Naive thymus-derived CD4-positive, alpha-beta T cell (primary cell): Measurements from ENCODE around the gene NABP2. TPM values are rescaled to one million over a fixed set of nuclear protein-coding genes. Genes with fewer than 3 reads are reported as not detected.

Experiments used
- ATAC-seq: fragments of 150-1000 bp; cut with Tn5 transposase; 2 replicates; pipeline ENCODE4 v1.10.0; 2021; ENCODE audit warnings: mild to moderate bottlenecking, moderate library complexity
- CTCF ChIA-PET: fragments of 350-600 bp; sonication (Branson Sonifier 250); formaldehyde crosslinking; loops from one replicate; lab custom pipeline; 2021; ENCODE audit warnings: antibody characterized with exemption; lab: Charles Lee
- POLR2A ChIA-PET: fragments of 350-600 bp; sonication (Branson Sonifier 250); formaldehyde crosslinking; loops from one replicate; lab custom pipeline; 2021; ENCODE audit warnings: antibody characterized with exemption, inconsistent platforms; lab: Charles Lee
- DNase-seq, 9 donors: peaks; one replicate each; pipeline versions ENCODE4 v3.0.0 to v3.0.0-alpha.2; 2020 to 2022; ENCODE audit warnings: mixed read lengths in 1 of 9
- H3K27ac ChIP-seq: one replicate; pipeline ENCODE4 v1.7.0; 2013; ENCODE audit warnings: mild to moderate bottlenecking, low read depth, low read length, moderate library complexity
- H3K27me3 ChIP-seq, 2 donors: one replicate each; pipeline ENCODE4 v1.7.0; 2013; ENCODE audit warnings: low read length in 2 of 2, mild to moderate bottlenecking in 2 of 2, moderate library complexity in 2 of 2; ENCODE audit not compliant: control insufficient read depth in 2 of 2, insufficient read depth in 2 of 2
- H3K36me3 ChIP-seq, 3 experiments: 1 replicate in 2 of 3; 2 replicates in 1 of 3; pipeline ENCODE4 v1.7.0; 2013; ENCODE audit warnings: low read length in 3 of 3, mild to moderate bottlenecking in 3 of 3, moderate library complexity in 1 of 3; ENCODE audit not compliant: insufficient read depth in 3 of 3, control insufficient read depth in 2 of 3
- H3K4me1 ChIP-seq, 2 donors: one replicate each; pipeline ENCODE4 v1.7.0; 2013; ENCODE audit warnings: low read length in 2 of 2, mild to moderate bottlenecking in 2 of 2, moderate library complexity in 1 of 2; ENCODE audit not compliant: control insufficient read depth in 2 of 2, insufficient read depth in 2 of 2
- H3K4me3 ChIP-seq: 2 replicates; pipeline ENCODE4 v1.7.0; 2013; ENCODE audit warnings: mild to moderate bottlenecking, low read length
- H3K9me3 ChIP-seq, 3 experiments: 1 replicate in 2 of 3; 2 replicates in 1 of 3; pipeline ENCODE4 v1.7.0; 2013; ENCODE audit warnings: low read length in 3 of 3; ENCODE audit not compliant: control insufficient read depth in 2 of 3
- H3K27ac Mint-ChIP-seq, 9 donors: one replicate each; pipeline ENCODE4 v1.8.0; 2020 to 2022; ENCODE audit warnings: mixed read lengths in 9 of 9, mild to moderate bottlenecking in 8 of 9, moderate library complexity in 5 of 9, inconsistent platforms in 2 of 9
- H3K27me3 Mint-ChIP-seq, 5 donors: one replicate each; pipeline ENCODE4 v1.8.0; 2021 to 2022; ENCODE audit warnings: mixed read lengths in 5 of 5, mild to moderate bottlenecking in 1 of 5
- H3K36me3 Mint-ChIP-seq, 5 donors: one replicate each; pipeline ENCODE4 v1.8.0; 2020 to 2022; ENCODE audit warnings: mixed read lengths in 5 of 5, mild to moderate bottlenecking in 3 of 5, inconsistent platforms in 1 of 5
- H3K4me1 Mint-ChIP-seq, 7 donors: one replicate each; pipeline ENCODE4 v1.8.0; 2020 to 2022; ENCODE audit warnings: mixed read lengths in 7 of 7, mild to moderate bottlenecking in 3 of 7, inconsistent platforms in 1 of 7
- H3K4me3 Mint-ChIP-seq, 10 donors: one replicate each; pipeline ENCODE4 v1.8.0; 2020 to 2022; ENCODE audit warnings: mild to moderate bottlenecking in 10 of 10, mixed read lengths in 10 of 10, moderate library complexity in 6 of 10, inconsistent platforms in 2 of 10
- H3K9me3 Mint-ChIP-seq, 11 donors: one replicate each; pipeline ENCODE4 v1.8.0; 2020 to 2022; ENCODE audit warnings: mixed read lengths in 11 of 11, mild to moderate bottlenecking in 4 of 11, inconsistent platforms in 1 of 11, moderate library complexity in 1 of 11
- intact Hi-C, 2 donors: fragments of 100-400 bp; cut with micrococcal nuclease; formaldehyde crosslinking; loops; one replicate each; pipeline ENCODE4 v1.15.1; 2023
- polyA plus RNA-seq, 2 donors: library from polyadenylated mRNA; unstranded; fragments of 300-500 nt; fragmentation: Illumina TruSeq; gene quantifications; one replicate each; pipeline ENCODE4 v1.2.3, GENCODE V29; 2021
- total RNA-seq, 6 experiments: library from RNA in 5 of 6; stranded (reverse) in 5 of 6; gene quantifications; 1 replicate in 5 of 6; 2 replicates in 1 of 6; pipeline ENCODE4 v1.2.3 and lab custom pipeline; 2021 to 2026

Gene NABP2
- total and polyA plus RNA-seq, 7 experiments from 2014 or later: 1.0 to 61.2 (median 9.8) TPM

- H3K27ac ChIP-seq: no peak overlapping the region
- no peak overlapping the region for H3K4me3 ChIP-seq
- peaks cover 6 to 29% (median 14%) of the 10 kb centered on the region in 5 donors for H3K36me3 Mint-ChIP-seq
- DNase-seq: no peak
- H3K9me3 Mint-ChIP-seq: no peaks in the 10 kb centered on the region
- no peaks in the 10 kb centered on the region for H3K27me3 ChIP-seq
- peaks cover 11 to 55% (median 13%) of the 10 kb centered on the region in 3 experiments for H3K36me3 ChIP-seq
- peak overlapping the region in 2 of 9 donors; percentile 63 to 84 for H3K27ac Mint-ChIP-seq
- no peak overlapping the region for H3K4me3 Mint-ChIP-seq
- H3K9me3 ChIP-seq: no peaks in the 10 kb centered on the region
- ATAC-seq: peak; percentile 50
- CTCF ChIA-PET: interaction anchor here (1.0 to 5.1 kb wide), 3 partner anchors 16 to 82 kb away, joined by 3 to 18 read pairs (median 3); partner anchors contain the start of gene RNF41
- POLR2A ChIA-PET: interaction anchor here (0.7 to 6.0 kb wide), 4 partner anchors 13 to 72 kb away, joined by 3 to 40 read pairs (median 3); partner anchors contain the start of genes RNF41 and SMARCC2
- H3K27me3 Mint-ChIP-seq: no peaks in the 10 kb centered on the region
- peaks cover 0 to 9% (median 6%) of the 10 kb centered on the region in 7 donors for H3K4me1 Mint-ChIP-seq
- H3K4me1 ChIP-seq: no peaks in the 10 kb centered on the region
- intact Hi-C loops: loop anchor here (5.0 kb wide), 2 partner anchors 52 to 257 kb away; partner anchors contain the start of gene ANKRD52 (in 1 of the 2)
These were observed 18.7 kb upstream of the NABP2 start for GRCh38 chr12:56205445-56205844.

- Histone ChIP-seq H3K4me3 (no peak overlapping the region), H3K4me1 (no peaks in the 10 kb centered on the region), H3K27me3 (no peaks in the 10 kb centered on the region), H3K36me3 (peaks cover 12 to 61% (median 13%) of the 10 kb centered on the region in 3 experiments), H3K9me3 (no peaks in the 10 kb centered on the region), H3K27ac (no peak overlapping the region)
- peaks cover 6 to 34% (median 18%) of the 10 kb centered on the region in 5 donors for H3K36me3 Mint-ChIP-seq
- CTCF ChIA-PET: interaction anchor here (0.6 to 5.1 kb wide), 6 partner anchors 15 to 258 kb away, joined by 3 to 18 read pairs (median 3); partner anchors contain the start of gene RNF41
- no peaks in the 10 kb centered on the region for H3K27me3 Mint-ChIP-seq
- H3K27ac Mint-ChIP-seq: peak overlapping the region in 6 of 9 donors; percentile 6 to 74 (median 33)
- POLR2A ChIA-PET: interaction anchor here (1.0 to 6.0 kb wide), 2 partner anchors 12 to 15 kb away, joined by 3 to 40 read pairs; partner anchors contain the start of gene RNF41
- intact Hi-C loops: loop anchor here (1.0 to 5.0 kb wide), 4 partner anchors 18 to 258 kb away; partner anchors contain the start of genes ANKRD52 (in 1 of the 2) and NABP2 (in 1 of the 2)
- H3K9me3 Mint-ChIP-seq: no peaks in the 10 kb centered on the region
- ATAC-seq (peak; percentile 70), DNase-seq (peak in 5 of 9 donors; percentile 13 to 37 (median 29))
- H3K4me3 Mint-ChIP-seq: no peak overlapping the region
- peaks cover 0 to 9% (median 6%) of the 10 kb centered on the region in 7 donors for H3K4me1 Mint-ChIP-seq
These were observed 17.5 kb upstream of the NABP2 start for GRCh38 chr12:56206452-56207166.

GRCh38 chr12:56208006-56208405 lies 16.1 kb upstream of the NABP2 start:
- ATAC-seq (peak; percentile 27), DNase-seq (no peak)
- ChIA-PET POLR2A (interaction anchor here (1.1 to 1.3 kb wide), 2 partner anchors 14 to 18 kb away, joined by 4 to 5 read pairs; partner anchors contain the start of genes RNF41 and SMARCC2), CTCF (interaction anchor here (0.6 to 5.1 kb wide), 7 partner anchors 9 to 460 kb away, joined by 3 to 18 read pairs (median 3); partner anchors contain the start of gene RNF41)
- Mint-ChIP-seq H3K27me3 (no peaks in the 10 kb centered on the region), H3K36me3 (peaks cover 6 to 38% (median 18%) of the 10 kb centered on the region in 5 donors), H3K9me3 (no peaks in the 10 kb centered on the region), H3K4me1 (peaks cover 0 to 6% (median 0%) of the 10 kb centered on the region in 7 donors), H3K4me3 (no peak overlapping the region), H3K27ac (peak overlapping the region in 1 of 9 donors; percentile 44)
- intact Hi-C loops: loop anchor here (5.0 kb wide), 2 partner anchors 49 to 254 kb away; partner anchors contain the start of gene ANKRD52 (in 1 of the 2)
- Histone ChIP-seq H3K27ac (no peak overlapping the region), H3K4me3 (no peak overlapping the region), H3K36me3 (peaks cover 12 to 75% (median 21%) of the 10 kb centered on the region in 3 experiments), H3K27me3 (no peaks in the 10 kb centered on the region), H3K9me3 (no peaks in the 10 kb centered on the region), H3K4me1 (no peaks in the 10 kb centered on the region)

GRCh38 chr12:56212361-56212760 lies 11.8 kb upstream of the NABP2 start:
- Mint-ChIP-seq H3K27me3 (no peaks in the 10 kb centered on the region), H3K27ac (peak overlapping the region in 2 of 9 donors; percentile 14 to 62), H3K9me3 (no peaks in the 10 kb centered on the region), H3K4me1 (peaks cover 6 to 18% (median 15%) of the 10 kb centered on the region in 7 donors), H3K36me3 (peaks cover 11 to 46% (median 20%) of the 10 kb centered on the region in 5 donors), H3K4me3 (no peak overlapping the region)
- intact Hi-C loops: no loop called here
- DNase-seq: no peak
- H3K4me1 ChIP-seq: no peaks in the 10 kb centered on the region
- H3K36me3 ChIP-seq: peaks cover 8 to 72% (median 35%) of the 10 kb centered on the region in 3 experiments
- no peak for ATAC-seq
- ChIA-PET POLR2A (no interaction called here), CTCF (interaction anchor here (0.6 kb wide), 1 partner anchor 283 kb away, joined by 4 read pairs; no protein-coding TSS in a partner anchor)
- H3K27ac ChIP-seq: no peak overlapping the region
- no peak overlapping the region for H3K4me3 ChIP-seq
- H3K27me3 ChIP-seq: no peaks in the 10 kb centered on the region
- no peaks in the 10 kb centered on the region for H3K9me3 ChIP-seq

- ATAC-seq (no peak), DNase-seq (no peak)
- Histone ChIP-seq H3K4me3 (no peak overlapping the region), H3K36me3 (peaks cover 8 to 62% (median 30%) of the 10 kb centered on the region in 3 experiments), H3K27me3 (no peaks in the 10 kb centered on the region), H3K4me1 (no peaks in the 10 kb centered on the region), H3K27ac (peak overlapping the region; percentile 7), H3K9me3 (no peaks in the 10 kb centered on the region)
- intact Hi-C loops: no loop called here
- H3K27ac Mint-ChIP-seq: peak overlapping the region in 2 of 9 donors; percentile 36 to 66
- POLR2A ChIA-PET: interaction anchor here (0.6 kb wide), 1 partner anchor 121 kb away, joined by 3 read pairs; no protein-coding TSS in a partner anchor
- CTCF ChIA-PET: interaction anchor here (0.9 kb wide), 1 partner anchor 13 kb away, joined by 3 read pairs; no protein-coding TSS in a partner anchor
- H3K9me3 Mint-ChIP-seq: no peaks in the 10 kb centered on the region
- H3K4me3 Mint-ChIP-seq: no peak overlapping the region
- no peaks in the 10 kb centered on the region for H3K27me3 Mint-ChIP-seq
- peaks cover 11 to 38% (median 16%) of the 10 kb centered on the region in 5 donors for H3K36me3 Mint-ChIP-seq
- H3K4me1 Mint-ChIP-seq: peaks cover 6 to 18% (median 14%) of the 10 kb centered on the region in 7 donors
These were observed 10.3 kb upstream of the NABP2 start for GRCh38 chr12:56213878-56214277.

- no peaks in the 10 kb centered on the region for H3K9me3 Mint-ChIP-seq
- H3K27ac ChIP-seq: no peak overlapping the region
- H3K36me3 Mint-ChIP-seq: peaks cover 6 to 23% (median 12%) of the 10 kb centered on the region in 5 donors
- no peaks in the 10 kb centered on the region for H3K9me3 ChIP-seq
- ChIA-PET POLR2A (no interaction called here), CTCF (interaction anchor here (0.7 to 1.0 kb wide), 2 partner anchors 9 to 108 kb away, joined by 3 read pairs; no protein-coding TSS in a partner anchor)
- peak overlapping the region in 3 of 9 donors; percentile 22 to 54 (median 35) for H3K27ac Mint-ChIP-seq
- ATAC-seq (no peak), DNase-seq (no peak)
- H3K27me3 ChIP-seq: no peaks in the 10 kb centered on the region
- H3K4me1 ChIP-seq: peaks cover 7 to 13% of the 10 kb centered on the region in 2 donors
- H3K4me3 ChIP-seq: no peak overlapping the region
- H3K27me3 Mint-ChIP-seq: no peaks in the 10 kb centered on the region
- H3K4me3 Mint-ChIP-seq: no peak overlapping the region
- peaks cover 6 to 34% (median 24%) of the 10 kb centered on the region in 7 donors for H3K4me1 Mint-ChIP-seq
- intact Hi-C loops: no loop called here
- H3K36me3 ChIP-seq: peaks cover 0 to 45% (median 22%) of the 10 kb centered on the region in 3 experiments
These were observed 7.7 kb upstream of the NABP2 start for GRCh38 chr12:56216461-56216860.
